ENCODE data around the gene TEKT5.
"Not testable (repeated sequence)": the region's sequence is repeated elsewhere in the genome, so short reads cannot be mapped to it uniquely, and the experiment has no call there.

Gene TEKT5

GRCh38 chr16:10638101-10638500, 56.6 kb downstream of the TEKT5 start:
- TF ChIP-seq CTCF (IDR thresholded peaks at IDR 0.05; ENCODE audit: control insufficient read depth, extremely low read depth, insufficient read depth), result no peak
- no peak for DNase-seq (ENCODE audit: low read depth)
- H3K4me3 ChIP-seq (ENCODE audit: low read depth, low read length), result no peak overlapping the region

GRCh38 chr16:10637337-10638037, 57.2 kb downstream of the TEKT5 start:
- no peak for DNase-seq (ENCODE audit: low read depth)
- TF ChIP-seq CTCF (IDR thresholded peaks at IDR 0.05; ENCODE audit: control insufficient read depth, extremely low read depth, insufficient read depth), result no peak
- H3K4me3 ChIP-seq (ENCODE audit: low read depth, low read length), result no peak overlapping the region

GRCh38 chr16:10635365-10636021, 59.2 kb downstream of the TEKT5 start:
- DNase-seq (ENCODE audit: low read depth), result no peak
- no peak for TF ChIP-seq CTCF (IDR thresholded peaks at IDR 0.05; ENCODE audit: control insufficient read depth, extremely low read depth, insufficient read depth)
- H3K4me3 ChIP-seq (ENCODE audit: low read depth, low read length), result no peak overlapping the region

- DNase-seq (ENCODE audit: low read depth); H3K4me3 ChIP-seq (ENCODE audit: low read depth, low read length): not testable (repeated sequence)
Observed at GRCh38 chr16:10633429-10633828, 61.3 kb downstream of the TEKT5 start.

- no peak for TF ChIP-seq CTCF (IDR thresholded peaks at IDR 0.05; ENCODE audit: control insufficient read depth, extremely low read depth, insufficient read depth)
- DNase-seq (ENCODE audit: low read depth), result no peak
Observed at GRCh38 chr16:10631886-10632285, 62.8 kb downstream of the TEKT5 start.

GRCh38 chr16:10629592-10629963, 65.2 kb downstream of the TEKT5 start:
- TF ChIP-seq CTCF (IDR thresholded peaks at IDR 0.05; ENCODE audit: control insufficient read depth, extremely low read depth, insufficient read depth), result no peak
- no peak overlapping the region for H3K4me3 ChIP-seq (ENCODE audit: low read depth, low read length)
- no peak for DNase-seq (ENCODE audit: low read depth)

More at GRCh38 chr16:10631886-10632285, 62.8 kb downstream of the TEKT5 start:
- H3K4me3 ChIP-seq (ENCODE audit: low read depth, low read length), result no peak overlapping the region

- H3K4me3 ChIP-seq (ENCODE audit: low read depth, low read length), result no peak overlapping the region
- no peak for TF ChIP-seq CTCF (IDR thresholded peaks at IDR 0.05; ENCODE audit: control insufficient read depth, extremely low read depth, insufficient read depth)
- DNase-seq (ENCODE audit: low read depth), result no peak
Observed at GRCh38 chr16:10625595-10626357, 69.0 kb downstream of the TEKT5 start.
